Measurements from ENCODE around the gene PGS1. TPM values are rescaled to one million over a fixed set of nuclear protein-coding genes. Genes with fewer than 3 reads are reported as not detected.

Gene PGS1
- total and polyA plus RNA-seq, 10 of the 15 experiments (the other 5 are each of a cell fraction or from before 2014, with no cell fraction given), result 1.3 to 37.6 (median 27.4) TPM

DNA sequence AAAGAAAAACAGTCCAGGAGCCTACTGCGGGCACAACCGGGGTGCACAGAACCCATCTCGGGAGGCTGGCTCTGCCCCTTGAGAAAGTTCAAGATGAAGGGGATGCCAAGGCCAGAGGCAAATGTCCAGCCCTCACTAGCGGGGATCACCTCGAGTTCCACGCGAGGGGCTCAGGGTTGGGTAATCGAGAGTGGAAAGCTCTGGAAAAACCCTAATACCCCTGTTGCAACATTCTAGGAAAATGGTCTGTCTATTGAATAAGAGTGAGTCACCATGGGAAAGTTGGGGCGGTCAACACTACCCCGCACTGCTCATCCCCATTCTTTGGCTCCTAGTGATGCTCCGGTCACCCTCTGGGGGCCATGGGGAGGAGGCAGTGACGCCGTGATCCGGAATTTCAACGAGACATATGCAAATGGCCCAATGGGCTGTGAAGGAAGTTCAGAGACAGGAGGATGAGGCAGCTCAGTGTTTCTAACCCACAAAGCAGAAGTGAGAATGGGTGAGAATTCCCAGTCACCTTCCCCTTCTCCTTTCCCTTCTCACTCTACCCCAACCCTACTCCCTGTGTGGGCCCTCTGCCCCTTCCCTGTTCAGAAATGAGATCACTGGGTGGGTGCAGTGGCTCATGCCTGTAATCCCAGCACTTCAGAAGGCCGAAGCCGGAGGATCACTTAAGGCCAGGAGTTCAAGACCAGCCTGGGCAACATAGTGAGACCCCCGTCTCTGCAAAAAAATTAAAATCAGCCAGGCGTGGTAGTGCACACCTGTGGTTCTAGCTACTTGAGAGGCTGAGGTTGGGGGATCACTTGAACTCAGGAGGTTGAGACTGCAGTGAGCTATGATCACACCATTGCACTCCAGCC is 41.0 kb upstream of the PGS1 start (continued):
- TF ChIP-seq, protein P1, sequence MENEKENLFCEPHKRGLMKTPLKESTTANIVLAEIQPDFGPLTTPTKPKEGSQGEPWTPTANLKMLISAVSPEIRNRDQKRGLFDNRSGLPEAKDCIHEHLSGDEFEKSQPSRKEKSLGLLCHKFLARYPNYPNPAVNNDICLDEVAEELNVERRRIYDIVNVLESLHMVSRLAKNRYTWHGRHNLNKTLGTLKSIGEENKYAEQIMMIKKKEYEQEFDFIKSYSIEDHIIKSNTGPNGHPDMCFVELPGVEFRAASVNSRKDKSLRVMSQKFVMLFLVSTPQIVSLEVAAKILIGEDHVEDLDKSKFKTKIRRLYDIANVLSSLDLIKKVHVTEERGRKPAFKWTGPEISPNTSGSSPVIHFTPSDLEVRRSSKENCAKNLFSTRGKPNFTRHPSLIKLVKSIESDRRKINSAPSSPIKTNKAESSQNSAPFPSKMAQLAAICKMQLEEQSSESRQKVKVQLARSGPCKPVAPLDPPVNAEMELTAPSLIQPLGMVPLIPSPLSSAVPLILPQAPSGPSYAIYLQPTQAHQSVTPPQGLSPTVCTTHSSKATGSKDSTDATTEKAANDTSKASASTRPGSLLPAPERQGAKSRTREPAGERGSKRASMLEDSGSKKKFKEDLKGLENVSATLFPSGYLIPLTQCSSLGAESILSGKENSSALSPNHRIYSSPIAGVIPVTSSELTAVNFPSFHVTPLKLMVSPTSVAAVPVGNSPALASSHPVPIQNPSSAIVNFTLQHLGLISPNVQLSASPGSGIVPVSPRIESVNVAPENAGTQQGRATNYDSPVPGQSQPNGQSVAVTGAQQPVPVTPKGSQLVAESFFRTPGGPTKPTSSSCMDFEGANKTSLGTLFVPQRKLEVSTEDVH (IDR thresholded peaks at IDR 0.05; ENCODE audit: low read depth, partially characterized antibody), result no peak
- TF ChIP-seq, protein P2, sequence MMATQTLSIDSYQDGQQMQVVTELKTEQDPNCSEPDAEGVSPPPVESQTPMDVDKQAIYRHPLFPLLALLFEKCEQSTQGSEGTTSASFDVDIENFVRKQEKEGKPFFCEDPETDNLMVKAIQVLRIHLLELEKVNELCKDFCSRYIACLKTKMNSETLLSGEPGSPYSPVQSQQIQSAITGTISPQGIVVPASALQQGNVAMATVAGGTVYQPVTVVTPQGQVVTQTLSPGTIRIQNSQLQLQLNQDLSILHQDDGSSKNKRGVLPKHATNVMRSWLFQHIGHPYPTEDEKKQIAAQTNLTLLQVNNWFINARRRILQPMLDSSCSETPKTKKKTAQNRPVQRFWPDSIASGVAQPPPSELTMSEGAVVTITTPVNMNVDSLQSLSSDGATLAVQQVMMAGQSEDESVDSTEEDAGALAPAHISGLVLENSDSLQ (IDR thresholded peaks at IDR 0.05), result no peak
- TF ChIP-seq, protein P3, sequence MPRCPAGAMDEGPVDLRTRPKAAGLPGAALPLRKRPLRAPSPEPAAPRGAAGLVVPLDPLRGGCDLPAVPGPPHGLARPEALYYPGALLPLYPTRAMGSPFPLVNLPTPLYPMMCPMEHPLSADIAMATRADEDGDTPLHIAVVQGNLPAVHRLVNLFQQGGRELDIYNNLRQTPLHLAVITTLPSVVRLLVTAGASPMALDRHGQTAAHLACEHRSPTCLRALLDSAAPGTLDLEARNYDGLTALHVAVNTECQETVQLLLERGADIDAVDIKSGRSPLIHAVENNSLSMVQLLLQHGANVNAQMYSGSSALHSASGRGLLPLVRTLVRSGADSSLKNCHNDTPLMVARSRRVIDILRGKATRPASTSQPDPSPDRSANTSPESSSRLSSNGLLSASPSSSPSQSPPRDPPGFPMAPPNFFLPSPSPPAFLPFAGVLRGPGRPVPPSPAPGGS (IDR thresholded peaks at IDR 0.05; ENCODE audit: borderline replicate concordance, insufficient read depth, low read depth, low read length, poor library complexity, severe bottlenecking), result no peak
- TF ChIP-seq POLR2AphosphoS5 (IDR thresholded peaks at IDR 0.05; ENCODE audit: low read length), result no peak
- TF ChIP-seq FOXK2 (IDR thresholded peaks at IDR 0.05), result no peak
- no peak for TF ChIP-seq SRF (IDR thresholded peaks at IDR 0.05; ENCODE audit: low read depth in 2 of 2, low read length in 2 of 2)
- TF ChIP-seq MTA3 (IDR thresholded peaks at IDR 0.05; ENCODE audit: borderline replicate concordance, low read length), result 0 out of 2 replicates have a peak, but pooled peaks have one; percentile 42
- peak; percentile 67 to 95; a peak in 2 of 4 replicates for TF ChIP-seq EP300 (IDR thresholded peaks at IDR 0.05; ENCODE audit: borderline replicate concordance in 1 of 2, control insufficient read depth in 1 of 2, low read depth in 2 of 2, low read length in 2 of 2)
- TF ChIP-seq TBL1XR1 (IDR thresholded peaks at IDR 0.05; ENCODE audit: low read depth, low read length), result 0 out of 2 replicates have a peak, but pooled peaks have one; percentile 14
- TF ChIP-seq CHD1 (IDR thresholded peaks at IDR 0.05; ENCODE audit: low read depth, low read length), result no peak
- peak; percentile 100 for TF ChIP-seq IKZF2 (IDR thresholded peaks at IDR 0.05)
- peak; percentile 99 for TF ChIP-seq POU2F2 (IDR thresholded peaks at IDR 0.05; ENCODE audit: borderline replicate concordance, low read depth, low read length)
- TF ChIP-seq, protein P4, sequence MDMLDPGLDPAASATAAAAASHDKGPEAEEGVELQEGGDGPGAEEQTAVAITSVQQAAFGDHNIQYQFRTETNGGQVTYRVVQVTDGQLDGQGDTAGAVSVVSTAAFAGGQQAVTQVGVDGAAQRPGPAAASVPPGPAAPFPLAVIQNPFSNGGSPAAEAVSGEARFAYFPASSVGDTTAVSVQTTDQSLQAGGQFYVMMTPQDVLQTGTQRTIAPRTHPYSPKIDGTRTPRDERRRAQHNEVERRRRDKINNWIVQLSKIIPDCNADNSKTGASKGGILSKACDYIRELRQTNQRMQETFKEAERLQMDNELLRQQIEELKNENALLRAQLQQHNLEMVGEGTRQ (IDR thresholded peaks at IDR 0.05; ENCODE audit: borderline replicate concordance, low read depth, low read length), result no peak
- TF ChIP-seq, protein P5, sequence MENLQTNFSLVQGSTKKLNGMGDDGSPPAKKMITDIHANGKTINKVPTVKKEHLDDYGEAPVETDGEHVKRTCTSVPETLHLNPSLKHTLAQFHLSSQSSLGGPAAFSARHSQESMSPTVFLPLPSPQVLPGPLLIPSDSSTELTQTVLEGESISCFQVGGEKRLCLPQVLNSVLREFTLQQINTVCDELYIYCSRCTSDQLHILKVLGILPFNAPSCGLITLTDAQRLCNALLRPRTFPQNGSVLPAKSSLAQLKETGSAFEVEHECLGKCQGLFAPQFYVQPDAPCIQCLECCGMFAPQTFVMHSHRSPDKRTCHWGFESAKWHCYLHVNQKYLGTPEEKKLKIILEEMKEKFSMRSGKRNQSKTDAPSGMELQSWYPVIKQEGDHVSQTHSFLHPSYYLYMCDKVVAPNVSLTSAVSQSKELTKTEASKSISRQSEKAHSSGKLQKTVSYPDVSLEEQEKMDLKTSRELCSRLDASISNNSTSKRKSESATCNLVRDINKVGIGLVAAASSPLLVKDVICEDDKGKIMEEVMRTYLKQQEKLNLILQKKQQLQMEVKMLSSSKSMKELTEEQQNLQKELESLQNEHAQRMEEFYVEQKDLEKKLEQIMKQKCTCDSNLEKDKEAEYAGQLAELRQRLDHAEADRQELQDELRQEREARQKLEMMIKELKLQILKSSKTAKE (IDR thresholded peaks at IDR 0.05; ENCODE audit: low read depth, poor library complexity, severe bottlenecking), result peak; percentile 86
- TF ChIP-seq, protein P6, sequence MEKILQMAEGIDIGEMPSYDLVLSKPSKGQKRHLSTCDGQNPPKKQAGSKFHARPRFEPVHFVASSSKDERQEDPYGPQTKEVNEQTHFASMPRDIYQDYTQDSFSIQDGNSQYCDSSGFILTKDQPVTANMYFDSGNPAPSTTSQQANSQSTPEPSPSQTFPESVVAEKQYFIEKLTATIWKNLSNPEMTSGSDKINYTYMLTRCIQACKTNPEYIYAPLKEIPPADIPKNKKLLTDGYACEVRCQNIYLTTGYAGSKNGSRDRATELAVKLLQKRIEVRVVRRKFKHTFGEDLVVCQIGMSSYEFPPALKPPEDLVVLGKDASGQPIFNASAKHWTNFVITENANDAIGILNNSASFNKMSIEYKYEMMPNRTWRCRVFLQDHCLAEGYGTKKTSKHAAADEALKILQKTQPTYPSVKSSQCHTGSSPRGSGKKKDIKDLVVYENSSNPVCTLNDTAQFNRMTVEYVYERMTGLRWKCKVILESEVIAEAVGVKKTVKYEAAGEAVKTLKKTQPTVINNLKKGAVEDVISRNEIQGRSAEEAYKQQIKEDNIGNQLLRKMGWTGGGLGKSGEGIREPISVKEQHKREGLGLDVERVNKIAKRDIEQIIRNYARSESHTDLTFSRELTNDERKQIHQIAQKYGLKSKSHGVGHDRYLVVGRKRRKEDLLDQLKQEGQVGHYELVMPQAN (conservative IDR thresholded peaks at IDR 0.05), result peak; percentile 63
- TF ChIP-seq JUNB (IDR thresholded peaks at IDR 0.05), result peak; percentile 40; the same call in 1 of the 2 replicates
- TF ChIP-seq GATAD2B (conservative IDR thresholded peaks at IDR 0.05; ENCODE audit: low read depth), result peak; percentile 94
